VCaP (cell line): Measurements from ENCODE around the gene ZDHHC14.
A peak's percentile ranks its signal among the peaks of the same experiment; 100 is the strongest.

Source experiments
- H3K27ac ChIP-seq: fragments of 450-650 bp; 2 replicates; pipeline ENCODE4 v1.5.1; 2017
- TF ChIP-seq, protein P1 (sequence below): fragments of 450-650 bp; conservative IDR thresholded peaks from 2 replicates; pipeline ENCODE4 v1.5.1; 2017; ENCODE audit warnings: mild to moderate bottlenecking, moderate library complexity

The ZDHHC14 gene

DNA sequence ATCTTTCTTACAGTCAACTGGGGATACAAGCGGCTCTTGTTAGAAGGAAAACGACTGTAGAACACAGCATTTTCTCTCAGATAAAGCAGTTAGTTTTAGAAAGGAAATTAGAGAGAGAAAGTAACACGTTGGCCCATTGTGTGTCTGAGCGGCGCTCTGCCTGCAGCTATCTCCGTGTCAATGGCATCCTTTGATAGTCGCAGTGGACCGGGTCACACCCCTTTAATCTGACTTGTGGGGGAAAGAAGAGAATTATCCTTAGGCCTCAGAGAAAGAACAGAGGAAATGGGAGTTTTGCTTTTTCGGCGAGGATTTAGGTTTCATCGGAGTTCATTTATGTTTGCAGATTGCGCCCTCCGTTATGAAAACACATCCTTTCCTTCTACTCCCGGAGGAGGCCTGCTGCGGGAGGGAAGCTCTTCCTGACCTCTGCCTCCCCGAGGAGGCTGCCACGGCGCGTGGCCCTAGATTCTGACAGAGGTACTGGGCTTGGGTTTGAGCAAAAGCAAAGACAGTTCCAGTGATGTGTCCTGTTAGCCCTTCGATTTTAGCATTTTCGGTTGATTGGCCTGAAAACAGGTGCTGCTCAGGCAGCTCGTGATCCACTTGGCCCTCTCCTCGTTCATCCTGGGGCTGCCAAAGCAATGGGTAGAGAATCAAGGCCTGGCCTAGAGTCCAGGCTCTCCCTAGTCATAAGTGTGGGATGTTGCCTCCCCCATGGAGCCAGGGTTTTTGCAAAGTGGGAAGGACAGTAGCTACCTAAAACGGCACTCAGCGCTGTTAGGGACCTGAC lies 74.9 kb downstream of the ZDHHC14 start:
- TF ChIP-seq, protein P1, sequence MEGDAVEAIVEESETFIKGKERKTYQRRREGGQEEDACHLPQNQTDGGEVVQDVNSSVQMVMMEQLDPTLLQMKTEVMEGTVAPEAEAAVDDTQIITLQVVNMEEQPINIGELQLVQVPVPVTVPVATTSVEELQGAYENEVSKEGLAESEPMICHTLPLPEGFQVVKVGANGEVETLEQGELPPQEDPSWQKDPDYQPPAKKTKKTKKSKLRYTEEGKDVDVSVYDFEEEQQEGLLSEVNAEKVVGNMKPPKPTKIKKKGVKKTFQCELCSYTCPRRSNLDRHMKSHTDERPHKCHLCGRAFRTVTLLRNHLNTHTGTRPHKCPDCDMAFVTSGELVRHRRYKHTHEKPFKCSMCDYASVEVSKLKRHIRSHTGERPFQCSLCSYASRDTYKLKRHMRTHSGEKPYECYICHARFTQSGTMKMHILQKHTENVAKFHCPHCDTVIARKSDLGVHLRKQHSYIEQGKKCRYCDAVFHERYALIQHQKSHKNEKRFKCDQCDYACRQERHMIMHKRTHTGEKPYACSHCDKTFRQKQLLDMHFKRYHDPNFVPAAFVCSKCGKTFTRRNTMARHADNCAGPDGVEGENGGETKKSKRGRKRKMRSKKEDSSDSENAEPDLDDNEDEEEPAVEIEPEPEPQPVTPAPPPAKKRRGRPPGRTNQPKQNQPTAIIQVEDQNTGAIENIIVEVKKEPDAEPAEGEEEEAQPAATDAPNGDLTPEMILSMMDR: no peak
- no peak overlapping the region for H3K27ac ChIP-seq

DNA sequence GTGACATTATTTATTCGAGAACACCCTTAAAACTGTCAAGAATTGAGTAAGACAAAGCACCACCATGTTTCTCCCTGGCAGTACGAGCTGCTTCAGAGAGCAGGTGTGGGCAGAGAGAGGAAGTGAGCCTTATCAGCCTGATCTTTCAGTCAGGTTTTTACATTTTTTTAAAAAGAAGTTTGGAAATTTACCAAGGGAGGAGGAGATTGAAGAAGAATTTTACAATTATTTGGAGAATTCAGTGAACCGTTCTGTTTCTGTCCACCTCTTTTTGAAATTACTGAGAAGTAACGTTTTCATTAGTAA lies 75.5 kb downstream of the ZDHHC14 start:
- TF ChIP-seq, protein P1: no peak
- H3K27ac ChIP-seq: no peak overlapping the region

DNA sequence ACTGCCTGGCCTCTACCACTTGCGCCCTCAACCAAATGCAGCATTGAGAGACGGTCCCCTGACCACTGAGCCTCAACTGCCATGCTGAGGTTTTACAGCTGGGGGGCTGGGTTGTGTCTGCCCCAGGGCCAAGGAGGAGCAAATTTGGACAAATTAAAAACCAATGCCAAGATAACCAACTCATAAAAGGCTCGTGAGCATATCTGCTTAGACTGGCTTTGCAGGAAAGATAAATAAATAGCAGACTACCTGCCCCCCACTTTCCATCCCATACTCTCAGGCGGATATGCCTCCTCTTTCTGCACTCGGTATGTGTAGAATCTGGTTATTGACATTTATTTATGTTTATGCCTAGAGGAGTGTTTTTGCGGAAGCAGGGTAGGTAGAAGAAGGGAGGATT lies 76.8 kb downstream of the ZDHHC14 start:
- 0 out of 2 replicates have a peak overlapping the region, but pooled peaks have one; percentile 15 for H3K27ac ChIP-seq
- TF ChIP-seq, protein P1: no peak

DNA sequence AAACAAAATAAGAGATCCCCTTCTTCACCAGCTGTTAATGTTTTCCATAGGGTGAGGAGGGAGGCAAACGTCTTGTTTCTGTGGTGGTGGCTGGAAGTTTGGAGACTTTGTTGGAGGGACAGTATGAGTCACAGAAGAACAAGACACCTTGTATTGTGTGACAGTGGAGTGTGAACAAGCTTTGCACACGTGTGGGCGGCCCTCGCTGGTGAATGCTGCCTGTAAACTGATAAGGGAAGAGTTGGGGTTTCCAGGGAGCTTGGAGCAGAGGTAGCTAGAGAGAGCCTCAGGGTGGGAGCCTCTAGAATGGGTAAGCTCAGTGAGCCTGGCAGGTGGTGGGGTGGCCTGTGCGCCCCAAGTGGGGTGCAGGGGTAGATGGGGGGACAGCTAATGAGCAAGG lies 78.3 kb downstream of the ZDHHC14 start:
- TF ChIP-seq, protein P1: no peak
- no peak overlapping the region for H3K27ac ChIP-seq

DNA sequence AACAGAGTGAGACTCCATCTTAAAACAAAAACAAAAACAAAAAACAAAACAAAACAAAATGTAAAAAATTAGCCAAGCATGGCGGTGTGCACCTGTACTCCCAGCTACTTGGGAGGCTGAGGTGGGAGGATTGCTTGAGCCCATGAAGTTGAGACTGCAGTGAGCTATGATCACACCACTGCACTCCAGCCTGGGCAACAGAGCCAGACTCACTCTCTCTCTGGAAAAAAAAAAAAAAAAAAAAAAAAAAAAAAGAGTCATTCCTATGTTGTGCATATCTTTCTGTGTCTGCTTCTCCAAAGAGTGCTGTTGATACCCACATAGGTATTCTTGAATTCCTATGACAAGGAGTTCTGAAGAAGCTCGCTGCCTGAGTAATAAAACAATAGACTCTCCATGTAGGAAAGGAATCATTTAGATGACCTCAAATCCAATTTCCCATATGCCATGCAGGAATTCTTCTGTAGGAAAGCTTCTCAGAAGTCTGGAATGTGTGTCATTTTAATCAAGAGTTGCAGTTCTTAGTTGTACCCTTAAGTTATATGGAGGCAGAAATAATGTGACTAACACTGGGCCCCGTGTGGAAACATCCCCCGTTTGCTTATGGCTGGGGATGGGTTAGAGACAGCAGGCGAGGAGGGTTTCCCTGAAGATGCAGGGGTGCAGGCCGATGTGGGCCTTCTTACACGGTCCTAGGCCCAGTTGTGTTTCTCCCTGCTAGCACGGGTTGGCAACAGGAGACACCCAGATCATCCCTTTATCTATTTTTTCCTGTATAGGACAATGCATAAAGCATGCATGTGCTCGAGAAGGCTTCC lies 79.4 kb downstream of the ZDHHC14 start:
- no peak overlapping the region for H3K27ac ChIP-seq
- TF ChIP-seq, protein P1: no peak

DNA sequence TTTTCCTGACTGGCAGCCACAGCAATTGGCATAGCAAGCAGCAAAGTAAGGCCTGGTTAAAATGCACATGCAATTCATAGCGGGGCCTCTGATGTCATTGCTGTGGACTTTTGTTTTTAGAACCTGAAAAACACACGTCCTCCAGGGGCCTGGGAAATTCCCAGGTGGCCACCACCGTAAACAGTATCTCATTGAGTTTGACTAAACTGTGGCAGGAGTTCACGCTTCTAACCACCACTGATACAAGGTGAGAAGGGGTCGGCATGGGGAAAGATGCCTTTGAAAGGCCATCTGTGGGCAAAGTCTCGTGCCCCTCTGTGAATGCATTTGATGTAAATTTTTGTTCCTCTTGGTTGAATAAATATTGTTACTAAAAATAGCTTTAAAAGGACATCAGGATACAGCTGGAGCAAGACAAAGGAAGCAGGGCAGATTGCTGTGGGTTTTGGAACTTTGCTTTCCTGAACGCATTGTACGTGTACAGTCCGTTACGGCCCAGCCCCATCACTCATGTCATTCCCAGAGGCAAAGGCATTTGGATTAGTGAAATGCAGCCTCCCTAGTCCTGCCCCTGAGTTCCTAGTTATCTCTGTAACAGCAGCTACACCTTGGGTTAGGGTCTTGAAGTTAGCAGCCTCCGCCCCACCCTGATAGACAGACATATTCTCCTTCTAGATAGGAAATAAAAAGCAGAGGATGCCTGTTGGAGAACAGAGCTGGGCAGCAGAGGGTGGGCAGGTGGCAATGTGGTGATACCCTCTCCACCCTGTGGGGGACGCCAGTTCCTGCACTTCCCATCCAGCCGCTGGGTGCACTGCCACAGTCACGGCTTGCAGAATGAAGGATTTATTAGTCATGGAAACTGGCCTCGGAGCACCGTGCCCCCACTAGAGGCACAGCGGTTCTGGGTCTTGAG lies 80.3 kb downstream of the ZDHHC14 start:
- TF ChIP-seq, protein P1: no peak
- no peak overlapping the region for H3K27ac ChIP-seq
